NCI-H2081 treated with DMSO at 0.1 percent for 48 hours (cell line): Measurements from ENCODE around the gene MRGPRX2.

Experiments used
- DNase-seq: peaks from one replicate; lab custom pipeline; 2025; lab: John Stamatoyannopoulos, UW

MRGPRX2 gene

GRCh38 chr11:19075636-19076035 is 15.1 kb upstream of the MRGPRX2 start:
- no peak for DNase-seq

DNA sequence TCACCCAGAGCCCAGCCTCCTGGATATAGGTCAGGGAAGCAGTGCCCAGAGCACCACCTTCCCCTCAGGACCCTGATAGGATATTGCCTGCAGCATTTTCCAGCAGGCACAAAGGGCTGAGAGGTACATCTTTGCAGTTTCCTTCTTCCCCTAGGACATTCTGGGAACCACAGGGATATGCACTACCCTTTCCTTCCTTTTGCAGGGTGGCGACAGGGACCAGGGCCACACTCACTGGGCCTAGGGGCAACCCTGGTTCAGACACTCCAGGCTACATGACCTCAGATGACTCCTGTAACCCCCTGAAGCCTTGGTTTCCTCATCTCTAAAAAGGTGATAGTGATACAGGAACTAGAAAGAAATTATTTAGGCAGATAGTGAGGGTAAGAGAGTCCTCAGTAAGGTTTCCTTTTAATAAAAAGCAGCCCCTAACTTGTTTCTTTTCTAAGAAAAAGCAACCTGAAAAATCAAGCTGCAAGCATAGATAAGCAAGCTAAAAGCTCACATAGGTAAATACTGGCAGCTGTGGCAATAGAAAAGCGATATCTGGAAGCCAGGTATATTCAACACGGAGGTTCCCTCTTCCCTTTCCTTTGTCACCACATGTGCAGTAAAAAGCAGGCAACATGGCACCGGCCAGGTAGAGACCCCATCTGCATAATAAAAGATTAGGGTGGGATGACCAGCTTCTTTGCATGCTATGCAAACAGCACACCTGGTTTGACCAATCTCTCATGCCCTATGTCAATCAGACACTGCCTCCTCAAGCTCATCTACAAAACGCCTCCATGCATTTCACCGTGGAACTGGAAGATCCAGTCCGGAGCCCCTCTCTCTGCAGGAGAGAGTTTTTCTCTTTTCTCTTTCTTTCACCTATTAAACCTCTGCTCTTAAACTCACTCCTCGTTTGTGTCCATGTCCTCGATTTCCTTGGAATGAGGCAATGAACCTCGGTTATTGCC is 13.2 kb upstream of the MRGPRX2 start:
- no peak for DNase-seq

GRCh38 chr11:19072464-19072863 is 11.9 kb upstream of the MRGPRX2 start:
- no peak for DNase-seq

DNA sequence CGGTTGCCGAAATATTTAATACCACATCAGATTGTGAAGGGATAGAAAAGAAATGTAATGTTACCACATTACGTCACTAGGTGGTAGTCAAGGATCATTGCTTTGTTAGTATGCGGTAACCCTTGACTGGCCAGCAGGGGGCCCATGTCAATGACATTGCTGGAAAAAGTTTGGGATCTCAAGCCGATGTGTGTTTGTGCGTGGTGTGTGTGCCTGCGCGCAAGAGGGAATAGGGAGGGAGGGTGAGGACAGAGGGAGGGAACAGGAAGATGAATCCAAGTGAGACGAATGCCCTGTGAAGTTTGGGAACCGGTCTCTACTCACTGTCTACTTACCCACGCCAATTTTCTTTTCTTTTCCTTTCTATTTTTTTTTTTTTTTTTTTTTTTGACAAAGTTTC is 10.7 kb upstream of the MRGPRX2 start:
- DNase-seq: peak; percentile 43

GRCh38 chr11:19059833-19060232 is 684 bp downstream of the MRGPRX2 start:
- DNase-seq: no peak

- no peak for DNase-seq
Measured at GRCh38 chr11:19055905-19056304, 4.6 kb downstream of the MRGPRX2 start.

GRCh38 chr11:19055016-19055415 is 5.5 kb downstream of the MRGPRX2 start:
- DNase-seq: no peak

DNA sequence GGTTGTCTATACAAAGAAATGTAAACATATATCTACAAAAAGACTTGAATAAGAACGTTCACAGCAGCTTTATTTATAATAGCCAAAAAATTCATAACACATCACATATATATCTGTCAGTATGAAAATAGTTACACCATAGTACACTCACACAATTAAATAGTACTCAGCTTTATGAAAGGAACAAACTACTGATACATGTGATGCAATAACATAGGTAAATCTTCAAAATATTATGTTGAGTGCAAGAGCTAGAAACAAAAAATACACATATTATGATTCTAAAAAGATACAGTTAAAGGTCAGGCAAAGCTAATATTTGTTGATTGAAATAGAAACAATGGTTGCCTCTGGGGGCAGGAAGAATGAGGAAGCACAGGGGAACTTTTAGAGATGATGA is 6.6 kb downstream of the MRGPRX2 start:
- no peak for DNase-seq

DNA sequence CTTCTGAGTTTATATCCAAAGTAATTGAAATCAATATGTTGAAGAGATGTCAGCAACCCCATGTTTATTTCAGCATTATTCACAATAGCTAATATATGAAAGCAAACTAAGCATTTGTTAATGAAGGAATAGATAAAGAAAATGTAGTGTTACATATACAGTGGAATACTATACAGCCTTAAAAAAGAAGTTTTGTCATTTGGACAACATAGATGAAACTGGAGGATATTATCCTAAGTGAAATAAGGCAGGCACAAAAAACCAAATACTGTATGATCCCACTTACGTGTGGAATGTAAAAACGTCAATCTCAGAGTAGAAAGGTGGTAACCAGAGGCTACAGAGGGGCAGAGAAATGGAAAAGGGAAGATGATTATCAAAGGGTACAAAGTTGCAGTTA is 10.2 kb downstream of the MRGPRX2 start:
- DNase-seq: no peak

GRCh38 chr11:19049351-19049750 is 11.2 kb downstream of the MRGPRX2 start:
- DNase-seq: no peak

- DNase-seq: no peak
Measured at GRCh38 chr11:19040051-19040450, 20.5 kb downstream of the MRGPRX2 start.

DNA sequence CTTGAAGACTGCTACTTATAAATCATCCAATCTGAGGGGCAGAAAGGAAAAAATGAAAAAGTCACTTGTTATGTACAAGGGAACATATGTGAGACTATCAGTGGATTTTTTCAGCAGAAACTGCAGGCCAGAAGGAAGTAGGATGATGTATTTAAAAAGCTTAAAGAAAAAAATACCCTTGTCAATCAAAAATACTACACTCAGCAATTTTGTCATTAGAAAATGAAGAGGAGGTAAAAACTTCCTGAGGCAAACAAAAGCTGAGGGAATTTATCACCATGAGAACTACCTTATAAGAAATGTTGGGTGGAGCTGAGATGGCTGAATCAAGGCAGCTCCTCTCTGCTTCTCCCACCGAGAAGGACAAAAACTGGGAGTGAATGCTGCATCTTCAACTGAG is 21.1 kb downstream of the MRGPRX2 start:
- DNase-seq: no peak

DNA sequence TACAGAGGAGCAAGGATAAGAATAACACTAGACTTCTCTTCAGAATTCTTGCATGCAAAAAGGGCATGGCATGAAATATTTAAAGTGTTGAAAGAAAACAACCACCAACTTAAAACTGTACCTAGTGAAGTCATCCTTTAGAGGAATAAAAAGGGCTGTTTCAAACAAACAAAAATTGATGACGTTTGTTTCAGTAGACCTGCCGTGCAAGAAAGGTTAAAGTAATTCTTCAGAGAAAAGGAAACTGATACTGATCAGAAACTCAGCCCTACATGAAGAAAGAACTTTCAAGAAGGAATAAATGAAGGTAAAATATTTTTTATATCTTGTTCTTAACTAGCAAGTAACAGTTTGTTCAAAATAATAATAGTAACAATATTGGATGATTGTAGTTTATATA is 27.5 kb downstream of the MRGPRX2 start:
- DNase-seq: no peak

- no peak for DNase-seq
Measured at GRCh38 chr11:19027829-19028595, 32.5 kb downstream of the MRGPRX2 start.

DNA sequence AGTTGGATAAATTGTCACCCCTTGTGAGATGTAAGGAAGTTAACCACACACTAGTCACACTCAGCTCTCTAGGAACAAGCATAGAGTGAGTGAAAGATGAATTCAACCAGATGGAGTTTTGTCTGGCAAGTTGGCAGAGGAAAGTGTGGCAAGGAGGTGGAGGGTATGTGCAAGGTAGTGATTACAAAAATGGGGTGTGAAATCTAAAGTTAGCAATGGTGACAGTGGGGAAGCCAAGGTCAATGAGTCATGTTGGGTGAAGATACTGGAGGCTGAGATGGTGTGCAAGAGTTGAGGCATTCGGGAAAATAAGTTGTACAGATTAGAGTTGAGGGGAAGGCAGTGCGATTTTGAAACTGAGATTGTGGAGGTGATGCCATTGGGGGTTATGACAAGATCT is 33.7 kb downstream of the MRGPRX2 start:
- no peak for DNase-seq

GRCh38 chr11:19025481-19026406 is 34.8 kb downstream of the MRGPRX2 start:
- DNase-seq: no peak

GRCh38 chr11:19020831-19021230 is 39.7 kb downstream of the MRGPRX2 start:
- DNase-seq: no peak

DNA sequence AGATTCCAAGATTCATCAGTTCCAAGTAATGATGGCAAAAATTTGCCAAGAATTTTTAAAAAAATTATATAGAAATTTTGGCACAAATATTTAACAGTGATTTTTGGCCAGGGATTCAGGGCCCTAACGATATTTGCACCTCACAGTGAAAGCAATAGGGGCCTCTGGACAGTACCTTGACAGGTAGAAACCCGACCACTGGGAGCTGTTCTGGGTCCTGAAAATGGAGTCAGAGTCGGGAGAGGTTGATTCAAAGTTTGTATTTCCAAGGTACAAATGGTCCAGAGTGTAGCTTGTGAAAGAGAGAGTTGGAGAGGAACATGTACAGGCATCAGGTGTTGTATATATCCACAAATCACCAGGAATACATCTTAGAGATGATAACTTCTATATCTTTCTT is 41.6 kb downstream of the MRGPRX2 start:
- DNase-seq: no peak

DNA sequence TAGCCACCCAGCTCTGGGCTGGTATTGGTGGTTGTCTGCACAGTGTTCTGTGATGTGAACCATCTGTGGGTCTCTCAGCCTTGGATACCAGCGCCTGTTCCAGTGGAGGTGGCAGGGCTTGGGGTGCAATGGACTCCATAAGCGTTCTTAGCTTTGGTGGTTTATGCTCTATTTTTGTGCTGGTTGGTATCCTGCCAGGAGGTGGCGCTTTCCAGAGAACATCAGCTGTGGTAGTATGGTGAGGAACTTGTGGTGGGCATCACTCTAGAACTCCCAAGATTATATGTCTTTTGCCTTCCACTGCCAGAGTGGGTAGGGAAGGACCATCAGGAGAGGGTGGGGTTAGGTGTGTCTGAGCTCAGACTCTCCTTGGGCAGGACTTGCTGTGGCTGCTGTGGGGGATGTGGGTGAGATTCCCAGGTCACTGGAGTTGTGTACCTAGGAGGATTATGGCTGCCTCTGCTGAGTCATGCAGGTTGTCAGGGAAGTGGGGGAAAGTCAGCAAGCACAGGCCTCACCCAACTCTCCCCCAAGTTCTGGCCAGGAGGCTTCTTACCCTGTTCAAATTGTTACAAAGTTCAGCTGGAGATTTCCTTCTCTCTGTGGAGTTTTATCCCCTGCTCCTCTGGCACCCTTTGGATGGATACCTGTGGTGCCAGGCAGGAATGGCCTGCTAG is 47.2 kb downstream of the MRGPRX2 start:
- DNase-seq: no peak

DNA sequence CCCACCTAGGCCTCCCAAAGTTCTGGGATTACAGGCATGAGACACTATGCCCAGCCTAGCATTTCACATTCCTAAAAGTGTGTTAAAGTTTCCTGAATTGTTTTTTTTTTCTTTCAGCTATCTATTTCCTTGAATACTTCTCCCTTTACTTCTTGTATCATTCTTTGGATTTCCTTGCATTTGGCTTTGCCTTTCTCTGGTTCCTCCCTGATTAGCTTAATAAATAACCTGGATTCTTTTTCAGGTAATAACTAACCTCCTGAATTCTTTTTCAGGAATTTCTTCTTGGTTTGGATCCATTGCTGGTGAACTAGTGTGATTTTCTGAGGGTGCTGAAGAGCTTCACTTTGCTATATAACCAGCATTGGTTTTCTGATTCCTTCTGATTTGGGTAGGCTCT is 47.9 kb downstream of the MRGPRX2 start:
- DNase-seq: no peak
